Activated CD4-positive, alpha-beta T cell treated with anti-CD3 and anti-CD28 coated beads, Interleukin-2, amount 50 U/mL, for 48 hours (primary cell): ENCODE data around the gene INHBC.
"Not testable (repeated sequence)": the region's sequence is repeated elsewhere in the genome, so short reads cannot be mapped to it uniquely, and the experiment has no call there.

Source experiments
- DNase-seq, 2 experiments: peaks; one replicate each; pipeline ENCODE4 v3.0.0-alpha.2; 2020

INHBC gene

GRCh38 chr12:57430112-57430930 lies 4.3 kb upstream of the INHBC start:
- DNase-seq, result no peak

DNA sequence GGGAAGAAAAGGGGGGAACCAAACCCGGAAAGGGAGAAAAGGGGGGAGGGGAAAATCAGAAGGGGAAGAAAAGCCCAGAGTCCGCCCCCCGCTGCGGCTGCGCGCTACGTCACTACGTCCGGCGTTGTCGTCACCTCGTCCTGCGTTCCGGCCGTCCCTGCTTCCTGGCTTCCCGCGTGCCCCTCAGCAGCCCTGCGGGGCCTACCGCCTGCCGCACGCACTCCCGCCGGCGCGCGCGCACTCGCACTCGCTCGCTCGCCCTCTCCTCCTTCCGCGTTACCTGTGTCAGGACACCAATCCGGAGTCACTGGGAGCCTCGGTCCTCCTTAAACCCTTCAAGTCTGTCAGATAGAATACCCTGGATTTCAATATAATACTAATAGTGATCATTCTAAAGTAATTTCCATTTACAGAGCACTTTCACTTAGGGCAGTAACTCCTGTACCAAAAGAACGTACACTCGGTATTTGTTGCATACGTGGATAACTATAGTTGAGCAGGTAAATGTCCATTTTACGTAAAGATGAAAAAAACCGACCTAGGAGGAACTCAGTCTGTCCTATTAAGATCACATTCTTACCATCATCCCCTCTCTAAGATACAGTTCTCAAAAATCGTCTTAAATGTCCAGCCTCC lies 3.5 kb upstream of the INHBC start, which contains the start of gene R3HDM2:
TSS of gene R3HDM2 (minus strand) at position 113 of the 636 bp plus-strand sequence. CDS start 120,615 bp downstream, outside the sequence.
- DNase-seq, result peak; percentile 96 to 97

- no peak for DNase-seq
Measured at GRCh38 chr12:57431654-57432188, 2.9 kb upstream of the INHBC start.

DNA sequence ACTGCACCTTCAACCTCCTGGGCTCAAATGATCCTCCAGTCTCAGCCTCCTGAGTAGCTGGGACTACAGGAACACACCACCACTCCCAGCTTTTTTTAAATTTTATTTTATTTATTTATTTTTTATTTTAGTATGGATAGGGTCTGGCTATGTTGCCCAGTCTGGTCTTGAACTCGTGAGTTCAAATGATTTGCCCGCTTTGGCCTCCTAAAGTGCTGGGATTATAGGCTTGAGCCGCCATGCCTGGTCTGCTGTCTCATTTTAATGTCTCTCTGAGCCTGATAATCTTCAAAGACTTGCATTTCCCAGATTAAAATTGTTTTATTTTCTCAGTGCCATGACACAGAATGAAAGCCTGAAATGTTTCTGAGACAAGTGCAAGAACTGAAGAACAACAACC lies 1.2 kb upstream of the INHBC start:
- no peak for DNase-seq

DNA sequence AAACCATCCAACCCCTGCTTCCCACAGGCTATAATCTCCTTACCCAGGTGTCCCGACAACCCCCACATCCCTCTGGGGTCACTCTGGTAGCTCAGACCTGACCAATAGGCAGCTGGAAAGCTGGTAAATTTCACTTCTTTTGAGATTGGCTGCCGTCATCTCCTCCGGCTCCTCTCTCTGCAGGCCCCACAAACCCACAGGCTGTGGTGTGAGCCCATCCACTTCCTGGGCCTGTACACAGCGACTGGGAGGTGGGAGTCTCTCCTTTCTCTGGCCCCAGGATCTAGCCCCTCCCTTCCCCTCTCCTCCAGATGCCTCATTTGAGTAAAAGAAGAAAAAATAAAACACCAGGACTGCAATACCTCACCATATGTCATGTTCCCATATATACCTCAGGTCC lies 709 bp downstream of the INHBC start:
- no peak for DNase-seq

DNA sequence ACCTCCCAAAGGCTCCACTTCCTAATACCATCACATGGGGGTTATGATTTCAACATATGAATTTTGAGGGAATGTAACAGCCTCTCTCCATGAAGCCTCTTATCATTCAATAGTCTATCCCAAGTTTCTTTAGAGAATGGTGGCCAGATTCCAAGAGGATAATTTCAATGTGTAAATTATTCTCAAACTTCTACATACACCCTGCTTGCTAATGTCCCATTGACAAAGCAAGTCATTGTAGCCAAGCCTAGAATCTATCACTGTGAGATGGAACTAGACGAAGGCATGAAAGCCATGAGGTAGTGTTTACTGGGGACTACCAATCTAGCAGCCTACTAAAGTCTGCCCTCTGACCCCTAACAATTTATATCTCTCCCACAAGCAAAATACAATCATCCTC lies 3.8 kb downstream of the INHBC start:
- DNase-seq, result no peak

GRCh38 chr12:57439762-57440266 lies 5.2 kb downstream of the INHBC start:
- DNase-seq, result no peak

DNA sequence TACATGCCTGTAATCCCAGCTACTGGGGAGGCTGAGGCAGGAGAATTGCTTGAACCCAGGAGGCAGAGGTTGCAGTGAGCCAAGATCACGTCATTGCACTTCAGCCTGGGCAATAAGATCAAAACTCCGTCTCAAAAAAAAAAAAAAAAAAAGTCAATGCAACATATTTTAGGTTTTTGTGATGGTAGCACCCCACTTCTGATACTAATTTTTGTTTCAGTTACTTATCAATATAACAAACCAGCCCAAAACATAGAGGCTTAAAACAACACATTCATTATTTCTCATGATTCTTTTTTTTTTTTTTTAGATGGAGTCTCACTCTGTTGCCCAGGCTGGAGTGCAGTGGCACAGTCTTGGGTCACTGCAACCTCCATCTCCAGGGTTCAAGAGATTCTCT lies 6.8 kb downstream of the INHBC start:
- DNase-seq, result not testable (repeated sequence)

DNA sequence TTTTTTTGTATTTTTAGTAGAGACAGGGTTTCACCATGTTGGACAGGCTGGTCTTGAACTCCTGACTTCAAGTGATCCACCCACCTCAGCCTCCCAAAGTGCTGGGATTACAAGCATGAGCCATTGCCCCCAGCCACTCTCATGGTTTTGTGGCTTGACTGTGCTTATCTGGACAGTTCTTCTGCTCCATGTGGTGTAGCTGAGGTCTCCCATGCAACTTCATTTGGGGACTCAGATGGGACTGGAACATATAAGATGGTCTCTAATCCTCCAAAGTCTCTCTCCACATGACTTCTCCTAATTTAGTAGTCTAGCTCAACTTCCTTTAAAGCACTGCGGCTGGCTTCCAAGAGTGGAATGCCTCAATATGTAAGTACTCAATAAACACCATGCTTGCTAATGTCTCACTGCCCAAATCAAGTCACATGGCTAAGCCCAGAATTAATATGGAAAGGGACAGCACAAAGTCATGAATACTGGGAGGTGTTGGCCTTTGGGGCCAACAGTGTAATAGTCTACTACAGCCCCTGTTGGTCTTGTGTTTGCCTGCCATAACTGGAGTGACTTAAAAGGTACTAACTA lies 7.4 kb downstream of the INHBC start:
- DNase-seq, result no peak

GRCh38 chr12:57444337-57444736 lies 9.8 kb downstream of the INHBC start:
- not testable (repeated sequence) for DNase-seq

GRCh38 chr12:57444744-57445143 lies 10.2 kb downstream of the INHBC start:
- DNase-seq, result no peak

DNA sequence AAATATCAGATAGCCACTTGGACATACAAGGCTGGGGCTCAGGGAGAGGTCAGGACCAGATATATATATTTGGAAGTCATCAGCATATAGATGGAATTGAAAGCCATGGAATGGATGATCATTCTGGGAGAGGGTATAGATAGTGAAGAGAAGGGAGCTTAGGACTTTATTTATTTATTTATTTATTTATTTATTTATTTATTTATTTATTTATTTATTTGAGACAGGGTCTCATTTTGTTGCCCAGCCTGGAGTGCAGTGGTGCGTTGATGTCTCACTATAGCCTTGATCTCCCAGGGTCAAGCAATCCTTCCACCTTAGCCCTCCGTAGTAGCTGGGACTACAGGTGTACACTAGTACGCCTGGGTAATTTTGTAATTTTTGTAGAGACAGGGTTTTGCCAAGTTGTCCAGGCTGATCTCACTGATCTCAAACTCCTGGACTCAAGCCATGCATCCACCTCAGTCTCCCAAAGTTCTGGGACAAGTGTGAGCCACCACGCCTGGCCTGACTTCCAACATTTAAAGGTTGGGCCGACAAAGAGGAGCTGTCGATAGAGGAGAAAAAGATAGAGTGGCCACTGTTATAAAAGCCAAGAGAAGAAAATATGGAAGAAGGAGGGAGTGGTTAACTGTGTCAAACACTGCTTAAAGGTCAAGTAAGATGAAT lies 11.8 kb downstream of the INHBC start:
- DNase-seq, result no peak

- no peak for DNase-seq
Measured at GRCh38 chr12:57448669-57449068, 14.1 kb downstream of the INHBC start.

- no peak for DNase-seq
Measured at GRCh38 chr12:57449375-57449774, 14.8 kb downstream of the INHBC start.

- DNase-seq, result no peak
Measured at GRCh38 chr12:57450057-57450456, 15.5 kb downstream of the INHBC start.

DNA sequence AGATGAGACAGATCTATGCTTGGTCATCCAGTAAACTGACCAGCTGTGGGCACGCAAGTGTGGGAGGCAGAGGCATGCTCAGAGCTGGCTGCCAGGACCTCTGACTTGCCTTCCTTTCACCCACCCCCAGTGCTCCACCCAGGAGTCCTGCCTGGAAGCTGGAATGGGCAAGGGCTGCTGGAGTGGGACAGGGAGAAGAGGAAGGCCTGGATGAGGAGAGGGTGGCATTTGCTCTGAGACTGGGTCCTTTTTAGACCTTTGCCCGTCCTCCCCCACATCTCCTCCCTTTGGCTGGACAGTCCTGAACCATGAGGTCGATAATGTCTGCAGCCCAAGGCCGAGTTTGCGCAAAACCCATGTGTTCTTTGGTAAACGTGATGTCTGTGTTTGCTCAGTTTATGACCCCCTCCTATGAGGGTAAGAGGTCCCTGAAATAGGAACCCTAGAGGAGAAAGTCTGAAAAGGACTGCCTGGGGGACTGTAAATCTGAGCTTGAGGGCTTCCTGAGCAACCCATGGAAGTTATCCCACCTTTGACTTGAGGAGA lies 16.7 kb downstream of the INHBC start:
- DNase-seq, result no peak

GRCh38 chr12:57452181-57452936 lies 17.8 kb downstream of the INHBC start:
- no peak for DNase-seq

- peak; percentile 75 to 80 for DNase-seq
Measured at GRCh38 chr12:57452937-57453509, 18.4 kb downstream of the INHBC start.

DNA sequence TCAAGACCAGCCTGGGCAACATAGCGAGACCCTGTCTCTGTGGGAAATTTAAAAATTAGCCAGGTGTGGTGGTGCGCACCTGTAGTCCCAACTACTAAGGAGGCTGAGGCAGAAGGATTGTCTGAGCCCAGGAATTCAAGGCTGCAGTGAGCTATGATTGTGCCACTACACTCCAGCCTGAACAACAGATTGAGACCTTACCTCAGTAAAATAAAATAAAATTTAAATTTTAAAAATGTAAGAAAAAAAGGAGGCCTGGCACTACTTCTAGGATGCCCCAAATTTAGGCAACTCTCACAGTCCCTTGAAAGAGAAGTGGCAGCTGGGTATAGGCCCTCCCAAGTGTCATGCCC lies 19.6 kb downstream of the INHBC start:
- no peak for DNase-seq

GRCh38 chr12:57454566-57455373 lies 20.2 kb downstream of the INHBC start, which contains the start of gene INHBE:
INHBE (plus strand) TSS chr12:57455307; CDS start chr12:57455537, 230 bp downstream.
- DNase-seq, result no peak
